HG03103 (cell line): ENCODE results near the gene TMEM86A.

Source experiments
- ATAC-seq: cut with Tn5 transposase; IDR thresholded peaks from one replicate; pipeline ENCODE4 v1.9.1; 2021; ENCODE audit warnings: low read depth; ENCODE audit not compliant: unreplicated experiment

Gene TMEM86A

GRCh38 chr11:18750944-18751343 is 52.4 kb downstream of the TMEM86A start:
- no peak for ATAC-seq

- ATAC-seq, result no peak
Observed at GRCh38 chr11:18752502-18752901, 53.9 kb downstream of the TMEM86A start.

- no peak for ATAC-seq
Observed at GRCh38 chr11:18754308-18754707, 55.7 kb downstream of the TMEM86A start.
